Measurements from ENCODE around the gene NUDT8. TPM values are rescaled to one million over a fixed set of nuclear protein-coding genes. Genes with fewer than 3 reads are reported as not detected.
"Not testable (repeated sequence)": the region's sequence is repeated elsewhere in the genome, so short reads cannot be mapped to it uniquely, and the experiment has no call there.

Gene NUDT8
- total RNA-seq, 1 donor from 2014 or later, result 102 TPM

GRCh38 chr11:67638535-67639437, 9.0 kb upstream of the NUDT8 start:
- intact Hi-C loops (cut with micrococcal nuclease), result no loop called here
- no peak for TF ChIP-seq CTCF (IDR thresholded peaks at IDR 0.05; ENCODE audit: borderline replicate concordance)
- DNase-seq, result no peak
- Histone ChIP-seq H3K9me3 (replicated peaks) (peaks cover 3% of the 10 kb centered on the region), H3K4me1 (no peaks in the 10 kb centered on the region), H3K4me3 (no peak overlapping the region), H3K27me3 (ENCODE audit: low read depth) (peaks cover 42% of the 10 kb centered on the region), H3K36me3 (no peaks in the 10 kb centered on the region), H3K27ac (replicated peaks) (no peak overlapping the region)

DNA sequence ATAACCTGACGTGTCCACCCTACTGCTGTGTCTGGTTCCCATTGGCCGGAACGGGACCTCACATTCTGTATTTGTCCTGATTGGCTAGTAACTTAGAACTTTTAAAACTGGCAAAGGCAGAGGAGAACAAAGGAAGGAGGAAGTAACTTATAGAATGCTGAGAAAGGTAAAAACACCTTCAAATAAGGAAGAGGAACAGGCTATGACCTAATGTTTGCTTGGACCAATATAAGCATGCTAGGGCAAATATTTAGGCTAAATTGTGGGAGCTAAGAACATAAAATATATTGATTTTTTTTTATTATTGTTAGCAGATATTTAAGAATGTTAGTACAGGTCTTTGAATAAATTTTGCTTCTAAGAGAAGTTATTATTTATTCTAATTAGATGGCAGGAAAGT, 7.7 kb upstream of the NUDT8 start:
- intact Hi-C loops (cut with micrococcal nuclease), result not testable (repeated sequence)

GRCh38 chr11:67636962-67637361, 7.2 kb upstream of the NUDT8 start:
- TF ChIP-seq CTCF (IDR thresholded peaks at IDR 0.05; ENCODE audit: borderline replicate concordance), result no peak
- intact Hi-C loops (cut with micrococcal nuclease), result no loop called here

More for the DNA sequence above, 7.7 kb upstream of the NUDT8 start:
- H3K9me3 ChIP-seq (replicated peaks); H3K27ac ChIP-seq (replicated peaks); H3K4me3 ChIP-seq; H3K4me1 ChIP-seq; DNase-seq; H3K36me3 ChIP-seq: not testable (repeated sequence)
- peaks cover 42% of the 10 kb centered on the region for H3K27me3 ChIP-seq (ENCODE audit: low read depth)

DNA sequence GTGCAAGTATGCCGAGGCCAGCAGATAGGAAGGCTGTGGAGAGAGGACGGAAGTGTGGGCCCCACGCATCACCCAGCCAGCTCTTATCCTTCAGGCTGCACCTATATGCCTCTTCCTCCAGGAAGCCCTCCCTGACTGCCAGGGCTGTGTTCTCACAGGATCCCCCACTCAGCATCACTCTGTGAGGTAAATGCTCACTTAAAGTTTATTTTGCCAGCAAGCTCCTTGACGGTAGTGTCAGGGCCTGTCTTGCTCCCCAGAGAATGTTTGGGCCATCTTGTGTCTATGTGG, 5.4 kb upstream of the NUDT8 start:
- Histone ChIP-seq H3K4me1 (peaks cover 23% of the 10 kb centered on the region), H3K27me3 (ENCODE audit: low read depth) (peaks cover 28% of the 10 kb centered on the region), H3K4me3 (no peak overlapping the region), H3K36me3 (no peaks in the 10 kb centered on the region), H3K9me3 (replicated peaks) (no peaks in the 10 kb centered on the region), H3K27ac (replicated peaks) (no peak overlapping the region)
- no peak for DNase-seq
- intact Hi-C loops (cut with micrococcal nuclease), result no loop called here
- TF ChIP-seq CTCF (IDR thresholded peaks at IDR 0.05; ENCODE audit: borderline replicate concordance), result no peak

More at GRCh38 chr11:67636962-67637361, 7.2 kb upstream of the NUDT8 start:
- Histone ChIP-seq H3K4me1 (peaks cover 7% of the 10 kb centered on the region), H3K4me3 (no peak overlapping the region), H3K27me3 (ENCODE audit: low read depth) (peaks cover 42% of the 10 kb centered on the region), H3K36me3 (no peaks in the 10 kb centered on the region), H3K9me3 (replicated peaks) (no peaks in the 10 kb centered on the region), H3K27ac (replicated peaks) (no peak overlapping the region)
- no peak for DNase-seq

- intact Hi-C loops (cut with micrococcal nuclease), result no loop called here
- Histone ChIP-seq H3K27ac (replicated peaks) (no peak overlapping the region), H3K4me3 (no peak overlapping the region), H3K27me3 (ENCODE audit: low read depth) (peaks cover 23% of the 10 kb centered on the region), H3K36me3 (no peaks in the 10 kb centered on the region), H3K4me1 (peaks cover 24% of the 10 kb centered on the region), H3K9me3 (replicated peaks) (no peaks in the 10 kb centered on the region)
- TF ChIP-seq CTCF (IDR thresholded peaks at IDR 0.05; ENCODE audit: borderline replicate concordance), result no peak
- no peak for DNase-seq
Measured at GRCh38 chr11:67634366-67635230, 4.9 kb upstream of the NUDT8 start.

All from left ventricle myocardium inferior (tissue), 1 donor.